SU-DHL-6 (cell line): ENCODE results near the gene KHDRBS1.

ENCODE experiments used
- H2AFZ ChIP-seq: fragments of 200-600 bp; sonication (generic); 2 replicates; pipeline ENCODE4 v1.6.1; 2014; ENCODE audit warnings: low read depth, mild to moderate bottlenecking, moderate library complexity, mixed read lengths, antibody characterized with exemption, low read length; ENCODE audit not compliant: severe bottlenecking
- H3F3A ChIP-seq: fragments of 200-600 bp; shearing (Covaris generic); 2 replicates; pipeline ENCODE4 v1.6.0; 2016; ENCODE audit warnings: antibody characterized with exemption, mild to moderate bottlenecking; ENCODE audit not compliant: insufficient read depth
- H3K27ac ChIP-seq: fragments of 200-600 bp; sonication (generic); 2 replicates; pipeline ENCODE4 v1.5.1; 2016; ENCODE audit warnings: low read depth, mild to moderate bottlenecking, low read length, moderate library complexity, mixed read lengths
- H3K27me3 ChIP-seq: fragments of 200-600 bp; sonication (generic), shearing (Covaris generic); 2 replicates; pipeline ENCODE4 v1.6.0; 2014; ENCODE audit warnings: mild to moderate bottlenecking, low read length
- H3K36me3 ChIP-seq: fragments of 200-600 bp; sonication (generic); 2 replicates; pipeline ENCODE4 v1.6.1; 2014; ENCODE audit warnings: mild to moderate bottlenecking, low read length, mixed read lengths
- H3K4me2 ChIP-seq: fragments of 300-600, 200-600 bp; shearing (Covaris generic), sonication (generic); 2 replicates; pipeline ENCODE4 v1.6.0; 2014; ENCODE audit warnings: low read length, low read depth, mild to moderate bottlenecking; ENCODE audit not compliant: poor library complexity, severe bottlenecking
- H3K4me3 ChIP-seq: fragments of 200-600 bp; sonication (generic); 2 replicates; pipeline ENCODE4 v1.5.1; 2014; ENCODE audit warnings: antibody characterized with exemption, low read length, mild to moderate bottlenecking, mixed read lengths; ENCODE audit not compliant: insufficient read depth, poor library complexity, severe bottlenecking
- H3K79me2 ChIP-seq: fragments of 200-600 bp; sonication (generic); 2 replicates; pipeline ENCODE4 v1.6.1; 2014; ENCODE audit warnings: mild to moderate bottlenecking, low read length, moderate library complexity; ENCODE audit not compliant: insufficient read depth
- H3K9ac ChIP-seq: fragments of 200-600 bp; sonication (generic); 2 replicates; pipeline ENCODE4 v1.7.0; 2014; ENCODE audit warnings: mild to moderate bottlenecking, low read length
- H3K9me2 ChIP-seq: fragments of 200-600 bp; sonication (generic); replicated peaks from 2 replicates; pipeline ENCODE4 v1.6.1; 2014; ENCODE audit warnings: low read length; ENCODE audit not compliant: insufficient read depth
- H3K9me3 ChIP-seq: fragments of 200-600 bp; sonication (generic); 2 replicates; pipeline ENCODE4 v1.6.1; 2014; ENCODE audit warnings: low read length, mixed read lengths; ENCODE audit not compliant: insufficient read depth
- H4K20me1 ChIP-seq: fragments of 200-600 bp; sonication (generic); 2 replicates; pipeline ENCODE4 v1.6.1; 2014; ENCODE audit warnings: low read depth, mild to moderate bottlenecking, antibody characterized with exemption, low read length, moderate library complexity, mixed read lengths
- EZH2phosphoT487 ChIP-seq: fragments of 200-600 bp; sonication (generic), shearing (Covaris generic); conservative IDR thresholded peaks from 2 replicates; pipeline ENCODE4 v1.6.1; 2018; ENCODE audit warnings: mild to moderate bottlenecking, antibody characterized with exemption, low read length, moderate library complexity, mixed read lengths
- TF ChIP-seq, protein P1 (sequence below): fragments of 200-600 bp; sonication (generic); IDR thresholded peaks from one replicate; pipeline ENCODE4 v1.5.1; 2017; ENCODE audit warnings: antibody characterized with exemption, mild to moderate bottlenecking, low read length, moderate library complexity; ENCODE audit not compliant: insufficient read depth, poor library complexity, severe bottlenecking

The KHDRBS1 gene

DNA sequence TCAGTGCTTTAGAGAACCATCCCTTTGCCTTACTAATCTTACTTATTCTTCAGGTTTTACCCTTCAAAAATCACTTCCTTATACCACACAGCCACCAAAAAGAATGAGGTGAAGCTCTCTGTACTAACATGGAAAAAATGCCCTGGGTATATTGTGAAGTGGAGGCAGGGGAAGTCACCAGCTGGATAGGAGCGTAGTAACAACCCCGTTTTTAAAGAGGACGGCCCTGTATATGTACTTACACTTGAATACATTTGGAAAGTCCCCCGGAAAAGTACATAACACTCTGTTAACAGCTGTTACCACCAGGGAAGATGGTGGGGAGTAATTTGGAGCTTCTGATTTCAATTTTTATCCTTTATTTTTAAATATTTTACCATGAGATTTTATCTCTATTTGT lies 28.2 kb upstream of the KHDRBS1 start:
- Histone ChIP-seq H3K9me3 (no peaks in the 10 kb centered on the region), H3K79me2 (no peaks in the 10 kb centered on the region), H3K27ac (peak overlapping the region; percentile 98), H3F3A (peaks cover 43% of the 10 kb centered on the region), H3K4me2 (peak overlapping the region; percentile 96), H3K36me3 (no peaks in the 10 kb centered on the region), H3K9ac (peak overlapping the region; percentile 59), H3K9me2 (no peaks in the 10 kb centered on the region), H2AFZ (peak overlapping the region; percentile 36), H4K20me1 (no peaks in the 10 kb centered on the region), H3K27me3 (no peaks in the 10 kb centered on the region), H3K4me3 (peak overlapping the region; percentile 38)
- TF ChIP-seq EZH2phosphoT487: no peak
- TF ChIP-seq, protein P1, sequence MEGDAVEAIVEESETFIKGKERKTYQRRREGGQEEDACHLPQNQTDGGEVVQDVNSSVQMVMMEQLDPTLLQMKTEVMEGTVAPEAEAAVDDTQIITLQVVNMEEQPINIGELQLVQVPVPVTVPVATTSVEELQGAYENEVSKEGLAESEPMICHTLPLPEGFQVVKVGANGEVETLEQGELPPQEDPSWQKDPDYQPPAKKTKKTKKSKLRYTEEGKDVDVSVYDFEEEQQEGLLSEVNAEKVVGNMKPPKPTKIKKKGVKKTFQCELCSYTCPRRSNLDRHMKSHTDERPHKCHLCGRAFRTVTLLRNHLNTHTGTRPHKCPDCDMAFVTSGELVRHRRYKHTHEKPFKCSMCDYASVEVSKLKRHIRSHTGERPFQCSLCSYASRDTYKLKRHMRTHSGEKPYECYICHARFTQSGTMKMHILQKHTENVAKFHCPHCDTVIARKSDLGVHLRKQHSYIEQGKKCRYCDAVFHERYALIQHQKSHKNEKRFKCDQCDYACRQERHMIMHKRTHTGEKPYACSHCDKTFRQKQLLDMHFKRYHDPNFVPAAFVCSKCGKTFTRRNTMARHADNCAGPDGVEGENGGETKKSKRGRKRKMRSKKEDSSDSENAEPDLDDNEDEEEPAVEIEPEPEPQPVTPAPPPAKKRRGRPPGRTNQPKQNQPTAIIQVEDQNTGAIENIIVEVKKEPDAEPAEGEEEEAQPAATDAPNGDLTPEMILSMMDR: no peak

DNA sequence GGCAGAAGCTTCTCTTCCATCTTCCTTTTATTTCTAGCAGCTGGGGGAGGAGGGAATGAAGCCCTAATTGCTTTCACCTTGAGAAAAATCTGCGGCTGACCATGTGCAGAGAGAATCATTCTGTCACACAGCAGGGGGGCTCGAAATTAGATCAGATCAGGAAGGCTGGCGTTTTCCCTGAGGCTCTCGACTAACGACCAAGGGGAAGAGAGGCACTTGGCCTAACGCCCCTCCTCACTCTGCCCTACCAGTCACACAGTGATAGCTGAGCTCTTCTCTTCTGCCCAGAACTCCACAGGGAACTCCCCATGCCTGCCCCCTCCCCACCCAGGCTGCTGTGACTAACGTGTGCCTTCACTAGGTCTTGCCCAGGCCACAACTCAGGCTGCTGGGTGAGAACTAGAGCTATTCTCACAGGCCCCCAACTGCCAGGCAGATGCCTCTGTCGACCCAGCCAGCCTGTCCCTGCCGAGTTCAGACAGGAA lies 26.5 kb upstream of the KHDRBS1 start:
- Histone ChIP-seq H3K9me2 (no peaks in the 10 kb centered on the region), H3F3A (peaks cover 31% of the 10 kb centered on the region), H3K9me3 (no peaks in the 10 kb centered on the region), H3K27ac (peak overlapping the region; percentile 17), H3K79me2 (no peaks in the 10 kb centered on the region), H3K9ac (0 out of 2 replicates have a peak overlapping the region, but pooled peaks have one; percentile 7), H3K4me3 (no peak overlapping the region), H4K20me1 (no peaks in the 10 kb centered on the region), H3K4me2 (no peak overlapping the region), H3K36me3 (no peaks in the 10 kb centered on the region), H3K27me3 (no peaks in the 10 kb centered on the region), H2AFZ (peak overlapping the region; percentile 9)
- no peak for TF ChIP-seq EZH2phosphoT487
- TF ChIP-seq, protein P1: no peak

DNA sequence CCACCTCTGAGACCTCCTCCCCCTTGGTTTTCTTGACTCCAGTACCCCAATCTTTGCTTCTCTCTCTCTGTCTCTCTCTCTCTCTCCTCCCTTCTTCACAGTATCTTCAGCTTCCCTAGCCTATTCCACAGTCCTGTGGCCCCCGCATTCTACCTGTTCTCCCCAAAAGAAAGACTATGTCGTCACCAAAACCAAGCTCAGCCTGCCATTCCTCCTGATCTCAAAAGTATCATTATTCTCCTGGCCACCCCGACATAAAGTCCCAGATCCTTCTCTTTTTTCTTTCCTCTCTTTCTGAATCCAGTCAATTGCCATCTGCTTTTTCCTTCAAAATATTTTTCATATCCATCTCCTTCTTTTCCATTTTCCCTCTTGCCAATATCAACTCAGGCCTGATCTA lies 23.7 kb upstream of the KHDRBS1 start:
- no peaks in the 10 kb centered on the region for H4K20me1 ChIP-seq
- no peak overlapping the region for H3K4me2 ChIP-seq
- H3F3A ChIP-seq: peaks cover 15% of the 10 kb centered on the region
- no peaks in the 10 kb centered on the region for H3K36me3 ChIP-seq
- H3K9me3 ChIP-seq: no peaks in the 10 kb centered on the region
- no peak overlapping the region for H3K4me3 ChIP-seq
- H3K79me2 ChIP-seq: no peaks in the 10 kb centered on the region
- H3K27ac ChIP-seq: no peak overlapping the region
- H2AFZ ChIP-seq: no peak overlapping the region
- no peaks in the 10 kb centered on the region for H3K27me3 ChIP-seq
- no peaks in the 10 kb centered on the region for H3K9me2 ChIP-seq
- no peak overlapping the region for H3K9ac ChIP-seq
- TF ChIP-seq, protein P1: no peak
- TF ChIP-seq EZH2phosphoT487: no peak
